EL (cell line): ENCODE data around the gene STIL.
"Not testable (repeated sequence)": the region's sequence is repeated elsewhere in the genome, so short reads cannot be mapped to it uniquely, and the experiment has no call there.

ENCODE experiments used
- DNase-seq: peaks from one replicate; pipeline ENCODE4 v3.0.0-alpha.2; 2016

STIL gene

DNA sequence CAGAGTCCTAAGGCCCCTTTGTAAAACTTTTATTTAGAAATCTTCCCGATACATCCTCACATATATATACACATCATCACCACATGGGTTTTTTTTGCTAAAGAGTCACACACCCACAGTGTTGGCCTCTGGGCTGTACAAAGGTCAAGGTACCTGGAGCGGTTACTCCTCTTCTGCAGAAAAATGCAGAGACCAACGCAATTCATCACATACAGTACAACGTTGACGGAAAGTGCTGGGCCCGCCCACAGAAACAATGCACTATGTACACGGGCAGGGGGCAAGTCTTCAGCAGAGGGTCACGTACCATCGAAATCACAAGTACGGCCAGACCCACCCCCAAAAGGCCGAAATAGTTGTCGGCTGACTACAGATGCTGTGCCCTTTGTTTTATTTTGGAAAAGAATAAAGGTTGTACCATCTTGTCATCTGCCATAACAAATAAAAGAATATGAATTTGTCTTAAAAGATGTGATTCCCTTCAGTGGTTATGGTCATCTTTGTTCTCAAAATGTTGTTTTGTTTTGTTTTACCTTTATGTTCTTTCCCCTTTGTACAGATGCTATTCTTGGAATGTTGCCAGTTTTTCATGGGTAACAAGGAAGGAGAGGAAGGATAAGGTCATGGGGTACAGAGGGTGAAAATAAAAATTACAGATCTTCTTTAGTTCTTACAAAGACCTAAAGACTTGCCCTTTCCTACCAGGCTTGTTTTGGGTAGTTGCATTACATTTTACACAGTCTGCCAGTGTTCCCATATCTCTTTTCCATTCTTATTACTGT is 97.5 kb downstream of the STIL start:
- DNase-seq: no peak

DNA sequence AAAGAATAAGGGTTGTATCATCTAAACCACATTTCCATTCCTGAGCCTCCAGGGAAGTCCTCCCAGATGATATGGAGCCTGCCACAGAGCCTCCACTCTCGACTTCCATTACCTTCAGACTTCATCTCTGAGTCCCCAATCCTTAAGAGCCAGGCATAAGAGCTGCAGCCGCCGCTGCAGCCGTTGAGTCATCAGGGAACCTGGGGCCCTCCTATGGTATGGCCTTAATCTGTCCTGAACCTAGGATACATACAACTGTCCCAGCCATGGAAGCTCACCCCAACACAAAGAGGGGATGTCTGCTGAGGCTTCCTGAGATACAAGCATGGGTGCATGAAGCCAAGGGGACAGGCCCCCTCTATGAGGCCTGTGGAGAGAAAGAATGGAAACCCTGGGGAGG is 98.2 kb downstream of the STIL start:
- DNase-seq: no peak

DNA sequence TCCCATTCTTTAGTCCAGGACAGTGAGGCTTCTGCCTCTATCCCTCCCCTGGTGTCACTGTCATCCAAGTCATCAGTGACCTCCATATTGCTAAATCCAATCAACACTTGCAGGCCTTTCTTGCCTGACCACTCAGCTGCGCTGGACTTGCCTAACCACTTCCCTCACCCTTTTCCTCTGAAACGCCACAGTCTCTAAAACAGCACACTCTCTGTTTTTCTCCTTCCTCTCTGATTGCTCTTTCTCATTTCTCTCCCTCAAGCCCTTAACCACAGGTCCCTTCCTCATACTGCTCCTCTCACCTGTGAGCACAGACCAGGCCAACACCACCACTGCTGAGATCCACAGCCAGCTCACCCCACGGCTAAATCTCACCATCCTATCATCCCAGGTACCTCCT is 99.4 kb downstream of the STIL start:
- DNase-seq: no peak

DNA sequence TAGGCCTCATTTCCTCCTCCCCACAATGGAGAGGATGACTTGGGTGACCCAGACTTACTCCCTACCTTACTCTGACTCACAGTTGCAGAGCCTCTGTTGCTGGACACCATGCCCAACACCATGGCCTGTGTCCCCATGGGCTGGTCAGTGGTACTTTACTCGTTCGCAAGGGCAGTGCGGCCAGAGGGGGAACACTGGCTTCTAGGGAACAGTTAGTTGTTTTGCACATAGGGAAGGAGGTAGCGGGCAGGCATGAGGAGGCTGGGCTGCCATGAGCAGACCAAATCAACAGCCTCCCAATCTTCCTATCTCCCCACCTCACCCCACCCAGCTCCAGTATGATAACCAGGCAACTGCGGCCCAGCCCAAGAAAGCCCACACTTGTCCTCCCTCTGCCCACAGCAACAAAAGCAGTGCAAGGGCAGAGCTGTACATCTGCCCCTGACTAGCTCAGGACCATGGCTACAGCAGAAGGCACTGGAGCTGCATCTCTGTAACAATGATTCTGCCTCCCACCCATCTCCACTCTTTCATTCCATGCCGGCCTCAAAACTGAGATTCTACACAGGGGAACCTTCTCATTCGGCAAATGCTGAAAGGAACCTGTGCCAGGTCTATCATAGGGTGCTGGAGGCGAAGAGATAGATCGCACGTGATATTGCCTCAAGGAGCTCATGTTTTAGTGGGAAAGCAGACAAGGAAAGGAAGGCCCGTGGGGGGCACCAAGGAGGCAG is 100.5 kb downstream of the STIL start:
- no peak for DNase-seq

DNA sequence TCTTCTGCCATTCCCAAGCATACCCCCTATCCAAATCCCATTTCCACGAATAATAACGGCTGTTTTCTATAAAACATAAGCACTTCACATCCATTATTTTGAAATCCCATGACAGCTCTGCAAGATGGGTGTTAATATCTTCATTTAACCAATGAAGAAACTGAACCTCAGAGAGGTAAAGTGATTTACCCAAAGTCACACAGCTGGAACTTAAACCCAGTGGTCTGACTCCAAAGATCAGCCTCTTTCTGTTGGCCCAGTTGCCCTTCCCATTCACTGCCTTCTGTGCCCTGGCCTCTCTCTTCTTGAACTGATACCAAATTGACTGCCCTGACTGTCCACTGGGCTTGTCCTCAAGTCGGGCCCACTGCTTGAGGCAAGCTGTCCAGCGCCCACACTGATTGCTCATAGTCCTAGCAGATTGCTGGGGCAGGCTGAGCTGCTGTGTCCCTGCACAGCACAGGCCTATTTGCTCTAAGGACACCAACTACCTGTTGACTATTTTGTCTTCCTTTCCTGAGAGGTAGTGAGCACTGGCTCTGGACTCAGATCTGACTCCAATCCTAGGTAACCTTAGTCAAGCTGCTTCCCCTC is 101.2 kb downstream of the STIL start:
- no peak for DNase-seq

DNA sequence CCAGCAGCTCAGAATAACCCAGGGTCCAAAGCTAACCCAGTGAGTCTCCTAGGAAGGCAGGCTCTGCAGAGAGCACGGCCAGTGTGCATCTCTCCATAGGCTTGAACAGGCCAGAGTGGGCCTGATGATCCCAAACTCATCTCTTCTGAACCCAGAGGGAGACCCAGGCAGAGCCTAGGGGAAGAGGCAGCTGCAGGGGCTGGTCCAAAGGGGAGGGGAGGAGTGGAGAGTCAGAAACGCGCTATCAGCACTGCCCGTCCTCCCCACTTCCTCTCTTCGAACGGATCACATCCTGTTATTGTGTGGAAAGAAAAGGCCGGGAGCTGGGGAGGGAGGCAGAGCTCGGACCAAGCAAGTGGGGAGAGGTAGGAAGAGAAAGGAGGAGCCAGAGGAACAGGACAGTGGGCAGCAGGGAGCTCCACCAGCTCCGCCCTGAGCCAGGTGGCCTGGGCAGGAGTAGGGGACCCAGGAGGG is 102.1 kb downstream of the STIL start:
- no peak for DNase-seq

DNA sequence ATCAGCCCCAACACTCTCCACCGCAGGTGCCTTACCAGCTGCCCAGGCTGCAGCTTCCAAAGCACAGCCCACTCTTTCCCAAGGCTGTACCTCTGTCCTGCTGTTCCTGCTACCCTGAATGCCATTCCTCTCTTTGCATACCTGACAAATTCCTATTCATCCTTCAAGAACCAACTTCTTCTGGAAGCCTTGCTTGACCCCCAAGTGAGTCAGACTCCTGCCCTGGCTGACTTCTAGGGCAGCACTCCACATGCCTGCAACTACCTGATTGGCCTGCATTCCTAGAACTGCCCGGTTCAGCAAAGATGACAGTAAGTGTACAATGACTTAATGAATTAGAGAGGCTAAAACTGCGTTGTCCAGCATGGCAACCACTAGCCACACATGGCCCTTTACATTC is 103.3 kb downstream of the STIL start:
- DNase-seq: no peak

DNA sequence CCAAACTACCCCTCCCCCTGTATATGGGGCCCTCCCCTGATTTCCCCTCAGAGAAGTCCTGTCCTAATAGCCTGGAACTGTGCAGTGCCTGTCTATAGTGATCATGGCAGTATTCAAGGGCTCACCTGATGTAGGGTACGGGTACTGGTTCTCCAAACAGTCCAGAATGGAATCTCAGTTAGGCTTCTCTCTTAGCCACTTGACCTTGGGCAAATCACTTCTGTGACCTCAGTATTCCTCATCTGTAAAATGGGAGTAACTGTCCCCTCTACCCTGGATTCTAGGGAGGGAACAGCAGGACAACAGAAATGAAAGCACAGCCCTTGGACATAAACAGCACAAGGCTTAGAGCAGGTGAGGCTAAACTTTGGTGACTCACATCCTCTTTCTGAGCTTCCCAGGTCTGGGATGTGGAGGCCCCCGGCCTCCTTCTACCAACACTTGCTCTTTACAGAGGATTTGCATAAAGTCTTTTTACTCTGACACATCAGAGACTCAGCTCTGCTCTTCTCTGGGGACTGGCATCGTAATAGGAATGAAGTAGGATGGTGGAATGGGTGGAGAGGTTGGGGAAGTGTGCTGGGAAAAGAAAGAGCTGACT is 104.1 kb downstream of the STIL start:
- DNase-seq: no peak

DNA sequence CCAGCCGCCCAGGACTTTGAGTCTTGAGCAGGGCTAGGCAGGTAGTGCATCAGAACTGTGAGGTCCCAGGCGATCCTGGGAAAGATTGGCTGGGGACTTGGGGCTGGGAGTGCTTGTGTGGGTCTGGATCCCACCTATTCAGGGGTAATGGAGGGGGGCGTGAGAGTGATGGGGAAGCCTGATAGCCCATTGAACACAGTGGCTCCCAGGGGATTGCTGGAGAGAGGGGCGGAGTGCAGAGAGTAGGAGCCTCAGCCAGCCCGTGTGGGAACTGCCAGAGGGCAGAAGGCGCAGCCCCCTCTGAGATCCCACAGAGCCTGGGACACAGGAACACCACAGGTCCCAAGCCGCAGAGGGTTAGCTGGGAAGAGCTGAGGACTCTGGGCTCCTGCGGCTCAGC is 104.9 kb downstream of the STIL start:
- no peak for DNase-seq

DNA sequence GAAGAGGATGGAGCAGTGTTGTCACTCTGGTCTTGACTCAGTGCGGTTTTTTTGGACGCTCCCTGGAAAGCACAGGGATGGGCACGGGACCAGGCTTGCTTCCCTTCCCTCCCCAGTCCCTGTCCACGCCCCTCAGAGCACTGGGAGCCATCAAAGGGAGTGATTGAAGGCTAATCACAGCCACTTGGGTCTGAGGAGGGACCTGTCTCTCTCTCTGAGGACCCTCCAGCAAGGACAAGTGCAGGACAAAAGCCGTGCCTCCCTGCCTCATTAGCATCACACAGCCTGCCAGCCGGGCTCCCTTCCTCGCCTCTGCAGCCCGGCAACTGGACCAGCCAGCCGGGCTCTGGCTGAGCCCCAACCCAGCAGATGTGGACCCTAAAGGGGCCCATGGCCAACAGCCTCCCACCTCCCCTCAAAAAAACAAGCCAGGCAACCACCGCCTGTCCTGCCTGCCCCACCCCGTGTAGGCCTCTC is 105.5 kb downstream of the STIL start:
- DNase-seq: no peak

DNA sequence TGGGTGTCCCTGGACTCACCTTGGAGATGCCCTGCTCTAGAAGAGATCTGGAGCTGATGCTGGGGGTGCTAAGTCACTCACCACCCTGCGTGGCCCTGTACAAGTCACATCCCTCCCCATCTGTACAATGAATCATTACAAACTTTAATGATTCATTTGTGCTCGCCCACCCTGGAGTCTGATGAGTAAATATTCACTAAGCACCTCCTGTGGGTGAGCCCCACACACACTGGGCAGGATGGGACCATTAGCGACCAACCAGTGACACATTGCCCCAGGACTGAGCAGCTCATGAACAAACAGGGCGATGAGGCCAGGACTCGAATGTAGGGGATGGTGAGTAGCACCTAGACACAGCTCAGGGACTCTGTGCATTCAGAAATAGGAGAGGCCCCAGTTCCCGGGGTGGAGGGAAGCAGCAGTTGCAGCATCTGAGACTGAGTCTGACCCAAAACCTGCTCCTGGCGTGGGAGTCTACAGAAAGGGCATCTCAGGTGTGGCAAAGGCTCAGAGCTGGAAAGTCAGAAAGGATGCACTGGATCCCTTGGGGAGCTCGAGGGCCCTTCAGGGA is 106.1 kb downstream of the STIL start:
- DNase-seq: peak; percentile 26

DNA sequence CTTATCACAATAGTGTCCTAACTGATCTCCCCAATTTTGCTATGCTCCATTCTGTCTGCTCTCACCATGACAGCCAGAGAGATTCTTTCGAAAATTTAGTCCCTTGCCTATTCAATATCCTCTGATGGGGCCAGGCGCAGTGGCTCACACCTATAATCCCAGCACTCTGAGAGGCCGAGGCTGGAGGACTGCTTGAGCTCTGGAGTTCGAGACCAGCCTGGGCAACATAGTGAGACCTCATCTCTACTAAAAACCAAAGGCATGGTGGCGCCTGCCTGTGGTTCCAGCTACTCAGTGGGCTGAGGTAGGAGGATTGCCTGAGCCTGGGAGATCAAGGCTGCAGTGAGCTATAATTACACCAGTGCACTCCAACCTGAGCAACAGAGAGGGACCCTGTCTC is 108.0 kb downstream of the STIL start:
- no peak for DNase-seq

DNA sequence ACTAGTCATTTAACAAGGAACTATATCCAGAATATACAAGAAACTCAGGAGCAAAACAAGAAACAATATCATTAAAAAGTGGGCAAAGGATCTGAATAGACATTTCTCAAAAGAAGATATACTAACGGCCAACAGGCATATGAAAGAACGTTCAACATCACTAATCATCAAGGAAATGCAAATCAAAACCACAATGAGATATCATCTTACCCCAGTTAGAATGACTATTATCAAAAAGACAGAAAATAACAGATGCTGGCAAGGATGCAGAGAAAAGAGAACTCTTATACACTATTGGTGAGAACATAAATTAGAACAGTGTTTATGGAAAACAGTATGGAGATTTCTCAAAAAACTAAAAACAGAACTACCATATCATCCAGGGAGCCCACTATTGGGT is 110.4 kb downstream of the STIL start:
- not testable (repeated sequence) for DNase-seq

DNA sequence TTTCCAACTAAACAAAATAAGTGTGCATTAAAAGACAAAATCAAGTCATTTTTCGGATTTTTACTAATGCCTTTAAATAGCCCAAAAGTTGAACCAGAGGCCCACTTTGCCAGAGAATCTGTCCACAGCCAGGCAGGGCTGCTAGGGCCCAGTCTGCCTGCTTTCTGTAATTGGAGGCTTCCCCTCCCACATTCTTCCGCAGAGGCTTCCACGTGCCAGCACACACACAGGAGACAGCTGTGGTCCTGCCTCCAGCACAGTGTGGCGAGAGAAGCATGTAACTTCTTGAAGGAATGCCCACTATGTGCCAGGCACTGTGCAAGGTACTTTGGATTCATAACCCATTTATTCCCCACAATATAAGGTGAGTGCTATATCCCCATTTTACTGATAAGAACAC is 112.8 kb downstream of the STIL start:
- DNase-seq: no peak
